ENCODE results near the gene CD209. TPM values are rescaled to one million over a fixed set of nuclear protein-coding genes. Genes with fewer than 3 reads are reported as not detected.
A peak's percentile ranks its signal among the peaks of the same experiment; 100 is the strongest.

Gene CD209
- total and polyA plus RNA-seq, 2 experiments from 2014 or later: 0.35 TPM; not detected in 1

- Histone ChIP-seq H3K4me2 (no peak overlapping the region), H3K4me1 (ENCODE audit: insufficient read depth) (no peaks in the 10 kb centered on the region), H2AFZ (0 out of 2 replicates have a peak overlapping the region, but pooled peaks have one; percentile 29), H3K27me3 (ENCODE audit: insufficient read depth) (0 out of 2 replicates have a peak, but pooled peaks cover under 1% of the 10 kb centered on the region), H3F3A (replicated peaks; ENCODE audit: low read depth) (no peaks in the 10 kb centered on the region), H3K9me2 (ENCODE audit: insufficient read depth) (no peaks in the 10 kb centered on the region), H3K27ac (ENCODE audit: low read depth) (no peak overlapping the region), H3K79me2 (replicated peaks; ENCODE audit: insufficient read depth) (no peaks in the 10 kb centered on the region), H3K4me3 (no peak overlapping the region), H3K36me3 (ENCODE audit: insufficient read depth) (no peaks in the 10 kb centered on the region), H4K20me1 (replicated peaks; ENCODE audit: insufficient read depth) (no peaks in the 10 kb centered on the region)
- Mint-ChIP-seq H3K36me3 (ENCODE audit: low read depth) (no peaks in the 10 kb centered on the region), H3K27ac (0 out of 2 replicates have a peak overlapping the region, but pooled peaks have one; percentile 5), H3K27me3 (ENCODE audit: insufficient read depth, low read depth, poor library complexity) (no peaks in the 10 kb centered on the region), H3K4me1 (peaks cover 6% of the 10 kb centered on the region; the same call in 2 of the 3 replicates), H3K4me3 (no peak overlapping the region), H3K9me3 (no peaks in the 10 kb centered on the region; the same call in 2 of the 3 replicates)
- ATAC-seq (no peak), DNase-seq (ENCODE audit: low spot score) (no peak)
- no peak for TF ChIP-seq EZH2phosphoT487 (IDR thresholded peaks at IDR 0.05; ENCODE audit: unreplicated experiment)
- TF ChIP-seq STAT1 (IDR thresholded peaks at IDR 0.05; ENCODE audit: unreplicated experiment): no peak
- no peak for TF ChIP-seq EZH2 (IDR thresholded peaks at IDR 0.05; ENCODE audit: low read depth, unreplicated experiment)
- TF ChIP-seq ZNF331 (CRISPR knock-in tag; IDR thresholded peaks at IDR 0.05; ENCODE audit: low read depth): no peak
- no peak for TF ChIP-seq POLR2AphosphoS5 (IDR thresholded peaks at IDR 0.05; ENCODE audit: low read depth)
- TF ChIP-seq ZNF114 (CRISPR knock-in tag; IDR thresholded peaks at IDR 0.05): no peak
- TF ChIP-seq JUNB (IDR thresholded peaks at IDR 0.05; ENCODE audit: unreplicated experiment): no peak
- no peak for TF ChIP-seq REST (IDR thresholded peaks at IDR 0.05; ENCODE audit: unreplicated experiment)
- no peak for TF ChIP-seq ETS1 (IDR thresholded peaks at IDR 0.05)
- TF ChIP-seq NANOG (IDR thresholded peaks at IDR 0.05; ENCODE audit: borderline replicate concordance): no peak
- TF ChIP-seq ZNF462 (CRISPR knock-in tag; IDR thresholded peaks at IDR 0.05): no peak
- no peak for TF ChIP-seq CTCF (conservative IDR thresholded peaks at IDR 0.05; ENCODE audit: low read depth in 2 of 2)
- TF ChIP-seq CREB1 (CRISPR knock-in tag; IDR thresholded peaks at IDR 0.05; ENCODE audit: low read depth): no peak
Observed at GRCh38 chr19:7778081-7778480, 30.7 kb upstream of the CD209 start.

Data from GM23338 (cell line).